Left lung (tissue), 10 donors: ENCODE measurements around the gene UNC13D. TPM values are rescaled to one million over a fixed set of nuclear protein-coding genes. Genes with fewer than 3 reads are reported as not detected.
A peak's percentile ranks its signal among the peaks of the same experiment; 100 is the strongest.

Source experiments
- ATAC-seq: fragments of 200-7000 bp; cut with Tn5 transposase; one replicate; pipeline ENCODE4 v1.9.1; 2020; ENCODE audit warnings: moderate library complexity
- DNase-seq, 4 donors: peaks; one replicate each; pipeline ENCODE4 v3.0.0-alpha.2; 2013 to 2020
- H3K27ac ChIP-seq, 2 donors: fragments of 200-600 bp; sonication (generic) in 1 of 2; one replicate each; pipeline versions ENCODE4 v1.5.0 to v1.8.0; 2020 to 2021
- H3K27me3 ChIP-seq, 2 donors: fragments of 200-600 bp; sonication (generic) in 1 of 2; one replicate each; pipeline versions ENCODE4 v1.5.0 to v1.8.0; 2020 to 2021
- H3K36me3 ChIP-seq, 2 donors: fragments of 200-600 bp; sonication (generic) in 1 of 2; one replicate each; pipeline versions ENCODE4 v1.5.0 to v1.8.0; 2020 to 2021
- H3K4me1 ChIP-seq, 2 donors: fragments of 200-600 bp; one replicate each; pipeline ENCODE4 v1.8.0; 2021
- H3K4me3 ChIP-seq, 2 donors: fragments of 200-600 bp; sonication (generic) in 1 of 2; one replicate each; pipeline versions ENCODE4 v1.5.0 to v1.8.0; 2020 to 2021; ENCODE audit warnings: mild to moderate bottlenecking in 1 of 2
- H3K9me3 ChIP-seq, 2 donors: fragments of 200-600 bp; sonication (generic) in 1 of 2; one replicate each; pipeline versions ENCODE4 v1.5.0 to v1.8.0; 2020 to 2021
- intact Hi-C, 2 donors: fragments of 100-400 bp; cut with DNase I; formaldehyde crosslinking; loops; one replicate each; pipeline versions ENCODE4 v1.11.2 to v1.14.2; 2022
- polyA plus RNA-seq, 6 donors: library from polyadenylated mRNA; unstranded; fragments of 120-200 nt; gene quantifications; one replicate each; pipeline ENCODE4 v1.2.1, GENCODE V29; 2013; ENCODE audit not compliant: insufficient read length in 6 of 6
- total RNA-seq, 2 donors: library from RNA; stranded (reverse); fragmentation: NEBNext Ultra II Directional; extraction: Animal tissue kit (Norgen Biotek cat#: 25700); gene quantifications; one replicate each; pipeline ENCODE4 v1.2.1, GENCODE V29; 2021
- TF ChIP-seq, protein P1 (sequence below), 2 donors: fragments of 200-600 bp; sonication (generic) in 1 of 2; IDR thresholded peaks; one replicate each; pipeline versions ENCODE4 v1.5.0 to v1.8.0; 2021; ENCODE audit warnings: antibody characterized with exemption in 2 of 2
- donor health status: DM: no; HTN: yes; CAD: no.
- donor health status: DM: no; HTN: no; CAD: no.

The UNC13D gene
- total and polyA plus RNA-seq, 8 donors, result 24.9 to 91.4 (median 40.1) TPM

DNA sequence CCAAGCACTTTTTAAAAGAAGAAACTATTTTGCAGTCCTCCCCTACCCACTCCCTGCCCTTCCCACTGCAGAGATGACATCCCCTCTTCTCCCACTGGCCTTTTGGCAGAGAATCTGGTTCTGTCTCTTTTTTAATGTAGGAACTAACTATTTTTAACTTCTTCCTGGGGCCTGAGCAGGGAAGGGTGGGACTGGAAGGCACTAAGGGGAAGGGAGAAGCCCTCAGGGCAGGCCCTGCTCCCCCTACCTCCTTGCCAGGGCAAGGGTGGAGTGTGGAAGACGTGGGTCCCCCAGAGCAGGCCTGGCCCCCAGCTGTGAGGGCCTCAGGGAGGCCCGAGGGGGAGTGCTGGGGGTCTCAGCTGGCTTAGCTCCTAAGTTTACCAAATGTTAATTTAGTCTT, 19.5 kb downstream of the UNC13D start:
- intact Hi-C loops, result no loop called here
- Histone ChIP-seq H3K27me3 (no peaks in the 10 kb centered on the region), H3K36me3 (peaks cover 0 to 98% of the 10 kb centered on the region in 2 donors), H3K27ac (peak overlapping the region in 1 of 2 donors; percentile 49), H3K4me3 (no peak overlapping the region), H3K4me1 (peaks cover 7% of the 10 kb centered on the region in 2 donors), H3K9me3 (no peaks in the 10 kb centered on the region)
- no peak for DNase-seq
- TF ChIP-seq, protein P1, sequence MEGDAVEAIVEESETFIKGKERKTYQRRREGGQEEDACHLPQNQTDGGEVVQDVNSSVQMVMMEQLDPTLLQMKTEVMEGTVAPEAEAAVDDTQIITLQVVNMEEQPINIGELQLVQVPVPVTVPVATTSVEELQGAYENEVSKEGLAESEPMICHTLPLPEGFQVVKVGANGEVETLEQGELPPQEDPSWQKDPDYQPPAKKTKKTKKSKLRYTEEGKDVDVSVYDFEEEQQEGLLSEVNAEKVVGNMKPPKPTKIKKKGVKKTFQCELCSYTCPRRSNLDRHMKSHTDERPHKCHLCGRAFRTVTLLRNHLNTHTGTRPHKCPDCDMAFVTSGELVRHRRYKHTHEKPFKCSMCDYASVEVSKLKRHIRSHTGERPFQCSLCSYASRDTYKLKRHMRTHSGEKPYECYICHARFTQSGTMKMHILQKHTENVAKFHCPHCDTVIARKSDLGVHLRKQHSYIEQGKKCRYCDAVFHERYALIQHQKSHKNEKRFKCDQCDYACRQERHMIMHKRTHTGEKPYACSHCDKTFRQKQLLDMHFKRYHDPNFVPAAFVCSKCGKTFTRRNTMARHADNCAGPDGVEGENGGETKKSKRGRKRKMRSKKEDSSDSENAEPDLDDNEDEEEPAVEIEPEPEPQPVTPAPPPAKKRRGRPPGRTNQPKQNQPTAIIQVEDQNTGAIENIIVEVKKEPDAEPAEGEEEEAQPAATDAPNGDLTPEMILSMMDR (IDR thresholded peaks at IDR 0.05), result no peak
- ATAC-seq, result no peak

DNA sequence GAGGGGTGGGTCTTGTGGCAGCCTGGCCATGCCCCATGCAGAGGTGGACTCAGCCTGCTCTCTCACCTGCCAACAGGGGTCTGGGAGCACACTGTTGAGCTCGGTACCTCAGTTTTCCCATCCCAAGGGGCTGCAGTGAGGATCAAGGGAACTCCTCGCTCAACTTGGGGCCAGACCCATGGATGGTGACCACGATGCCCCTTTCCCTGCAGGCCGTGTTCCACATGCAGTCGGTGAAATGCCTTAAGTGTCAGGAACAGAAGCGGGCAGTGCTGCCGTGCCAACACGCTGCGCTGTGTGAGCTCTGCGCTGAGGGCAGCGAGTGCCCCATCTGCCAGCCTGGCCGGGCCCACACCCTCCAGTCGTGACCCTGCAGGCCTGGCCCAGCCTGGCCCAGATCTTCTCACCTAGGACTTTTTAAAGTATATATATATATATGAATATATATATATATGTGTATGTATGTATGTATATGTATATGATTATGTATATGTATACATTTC, 20.1 kb downstream of the UNC13D start:
- intact Hi-C loops, result no loop called here
- TF ChIP-seq, protein P1 (IDR thresholded peaks at IDR 0.05), result no peak
- H3K9me3 ChIP-seq, result no peaks in the 10 kb centered on the region
- H3K4me1 ChIP-seq, result peaks cover 7% of the 10 kb centered on the region in 2 donors
- H3K27me3 ChIP-seq, result no peaks in the 10 kb centered on the region
- H3K36me3 ChIP-seq, result peaks cover 0 to 100% of the 10 kb centered on the region in 2 donors
- no peak overlapping the region for H3K27ac ChIP-seq
- no peak for DNase-seq
- ATAC-seq, result no peak
- H3K4me3 ChIP-seq, result no peak overlapping the region

DNA sequence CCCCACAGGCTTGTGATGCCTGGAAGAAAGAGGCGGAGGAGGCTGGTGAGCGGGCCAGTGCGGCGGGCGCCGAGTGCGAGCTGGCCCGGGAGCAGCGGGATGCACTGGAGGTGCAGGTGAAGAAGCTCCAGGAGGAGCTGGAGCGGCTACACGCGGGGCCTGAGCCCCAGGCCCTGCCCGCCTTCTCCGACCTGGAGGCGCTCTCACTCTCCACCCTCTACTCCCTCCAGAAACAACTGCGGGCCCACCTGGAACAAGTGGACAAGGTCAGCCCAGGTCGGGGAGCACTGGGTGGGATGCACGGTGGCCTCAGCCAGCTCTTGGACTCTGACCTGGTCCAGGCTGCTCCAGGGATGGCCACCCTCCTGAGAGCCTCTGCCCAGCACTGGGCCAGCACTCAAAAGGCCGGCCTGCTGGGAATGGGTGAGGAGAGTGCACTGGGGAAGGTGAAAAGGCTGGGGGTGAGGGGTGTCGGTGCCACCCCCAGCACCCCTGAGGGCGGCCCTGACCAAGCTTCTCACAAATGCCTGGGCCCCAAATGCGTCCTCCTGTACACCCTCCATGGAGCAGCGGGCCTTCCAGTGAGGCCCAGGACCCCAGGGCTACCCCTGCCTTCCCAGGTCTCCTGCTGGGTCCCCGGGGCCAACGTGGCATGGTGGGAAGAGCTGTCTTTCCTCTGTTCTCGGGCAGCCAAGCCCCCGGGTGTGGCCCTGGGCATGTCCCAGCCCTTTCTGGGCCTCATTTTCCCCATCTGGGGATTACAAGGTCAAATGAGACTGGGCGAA, 20.8 kb downstream of the UNC13D start:
- Histone ChIP-seq H3K4me3 (no peak overlapping the region), H3K27ac (no peak overlapping the region), H3K9me3 (no peaks in the 10 kb centered on the region), H3K27me3 (no peaks in the 10 kb centered on the region), H3K36me3 (peaks cover 0 to 100% of the 10 kb centered on the region in 2 donors), H3K4me1 (peaks cover 7% of the 10 kb centered on the region in 2 donors)
- ATAC-seq, result no peak
- peak in 2 of 4 donors; percentile 25 to 68 for DNase-seq
- intact Hi-C loops, result no loop called here
- TF ChIP-seq, protein P1 (IDR thresholded peaks at IDR 0.05), result no peak

DNA sequence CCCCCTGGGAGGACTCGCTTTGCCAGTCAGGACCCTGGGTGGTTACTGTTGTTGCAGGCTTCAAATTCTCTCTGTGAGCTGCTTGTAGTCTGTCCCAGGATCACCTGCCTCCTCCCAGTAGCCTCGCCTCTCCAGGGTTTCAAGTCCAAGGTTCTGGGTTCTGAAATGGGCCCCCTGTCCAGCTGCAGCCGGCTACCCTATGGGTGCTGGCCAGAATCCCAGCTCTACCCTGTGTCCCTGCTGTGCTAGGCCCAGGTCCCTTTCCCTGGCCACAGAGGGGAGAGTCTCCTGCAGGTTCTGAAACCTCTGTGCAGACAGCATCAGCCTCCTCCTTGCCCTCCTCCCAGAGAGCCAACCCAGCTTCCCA, 21.4 kb downstream of the UNC13D start:
- TF ChIP-seq, protein P1 (IDR thresholded peaks at IDR 0.05), result no peak
- Histone ChIP-seq H3K27ac (no peak overlapping the region), H3K27me3 (no peaks in the 10 kb centered on the region), H3K4me3 (no peak overlapping the region), H3K36me3 (peaks cover 0 to 100% of the 10 kb centered on the region in 2 donors), H3K9me3 (no peaks in the 10 kb centered on the region), H3K4me1 (peaks cover 7% of the 10 kb centered on the region in 2 donors)
- intact Hi-C loops, result no loop called here
- DNase-seq, result peak in 1 of 4 donors; percentile 20
- no peak for ATAC-seq

DNA sequence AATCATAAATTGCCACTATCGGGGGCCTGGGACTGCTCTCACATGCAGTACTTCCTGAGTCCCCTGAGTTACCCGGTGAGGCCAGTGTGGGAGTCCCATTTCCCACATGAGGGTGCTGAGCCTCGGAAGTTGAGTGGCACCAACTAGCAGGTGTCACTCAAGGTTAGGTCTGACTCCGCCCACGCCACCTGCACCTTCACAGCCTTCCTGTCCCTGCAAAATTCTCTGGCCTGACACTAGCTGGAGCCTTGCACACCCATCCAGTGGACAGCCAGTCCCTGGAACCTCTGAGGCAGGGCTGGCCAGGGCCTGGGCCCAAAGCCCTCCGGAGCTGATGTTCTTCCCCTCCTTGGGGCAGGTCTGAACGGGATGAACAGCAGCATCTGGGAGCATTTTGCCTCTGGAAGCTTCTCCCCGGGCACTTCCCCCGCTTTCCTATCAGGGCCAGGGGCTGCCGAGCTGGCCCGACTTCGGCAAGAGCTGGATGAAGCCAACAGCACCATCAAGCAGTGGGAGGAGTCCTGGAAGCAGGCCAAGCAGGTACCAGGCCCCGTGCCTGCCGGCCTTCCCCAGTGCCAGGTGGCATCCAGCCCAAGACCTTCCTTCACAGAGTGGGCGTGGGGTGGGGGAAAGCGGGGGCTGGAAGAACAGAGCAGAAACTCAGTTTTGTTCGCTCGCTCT, 21.9 kb downstream of the UNC13D start:
- TF ChIP-seq, protein P1 (IDR thresholded peaks at IDR 0.05), result no peak
- Histone ChIP-seq H3K4me3 (no peak overlapping the region), H3K27ac (no peak overlapping the region), H3K9me3 (no peaks in the 10 kb centered on the region), H3K36me3 (peaks cover 0 to 100% of the 10 kb centered on the region in 2 donors), H3K4me1 (peaks cover 2 to 3% of the 10 kb centered on the region in 2 donors), H3K27me3 (no peaks in the 10 kb centered on the region)
- ATAC-seq, result peak; percentile 12
- peak in 3 of 4 donors; percentile 35 to 70 (median 49) for DNase-seq
- intact Hi-C loops, result no loop called here
